Mesodermal cell (in vitro differentiated cells): ENCODE results near the gene PHKG1.
A peak's percentile ranks its signal among the peaks of the same experiment; 100 is the strongest.
"Not testable (repeated sequence)": the region's sequence is repeated elsewhere in the genome, so short reads cannot be mapped to it uniquely, and the experiment has no call there.

ENCODE experiments used
- H3K27ac ChIP-seq: 2 replicates; pipeline ENCODE4 v1.7.0; 2013; ENCODE audit warnings: mild to moderate bottlenecking, low read depth, low read length, moderate library complexity; ENCODE audit not compliant: severe bottlenecking
- H3K36me3 ChIP-seq: 2 replicates; pipeline ENCODE4 v1.7.1; 2013; ENCODE audit warnings: mild to moderate bottlenecking, low read length, moderate library complexity; ENCODE audit not compliant: control insufficient read depth, insufficient read depth
- H3K4me1 ChIP-seq: one replicate; pipeline ENCODE4 v1.7.1; 2013; ENCODE audit warnings: mild to moderate bottlenecking, low read length; ENCODE audit not compliant: insufficient read depth, control insufficient read depth, poor library complexity, severe bottlenecking
- H3K4me3 ChIP-seq: 2 replicates; pipeline ENCODE4 v1.7.0; 2013; ENCODE audit warnings: low read length, control low read depth, mild to moderate bottlenecking; ENCODE audit not compliant: insufficient read depth, poor library complexity, severe bottlenecking; ENCODE audit errors: extremely low read depth
- H3K9me3 ChIP-seq: 2 replicates; pipeline ENCODE4 v1.7.1; 2013; ENCODE audit warnings: mild to moderate bottlenecking, low read length, moderate library complexity; ENCODE audit not compliant: control insufficient read depth
- WGBS, 2 experiments: methylation state at CpG; one replicate each; pipeline ENCODE4 v1.1.5; 2013; ENCODE audit warnings: missing lambda C conversion rate in 2 of 2; ENCODE audit not compliant: insufficient coverage in 2 of 2; 5-methylcytosine and 5-hydroxymethylcytosine counted together

Gene PHKG1

DNA sequence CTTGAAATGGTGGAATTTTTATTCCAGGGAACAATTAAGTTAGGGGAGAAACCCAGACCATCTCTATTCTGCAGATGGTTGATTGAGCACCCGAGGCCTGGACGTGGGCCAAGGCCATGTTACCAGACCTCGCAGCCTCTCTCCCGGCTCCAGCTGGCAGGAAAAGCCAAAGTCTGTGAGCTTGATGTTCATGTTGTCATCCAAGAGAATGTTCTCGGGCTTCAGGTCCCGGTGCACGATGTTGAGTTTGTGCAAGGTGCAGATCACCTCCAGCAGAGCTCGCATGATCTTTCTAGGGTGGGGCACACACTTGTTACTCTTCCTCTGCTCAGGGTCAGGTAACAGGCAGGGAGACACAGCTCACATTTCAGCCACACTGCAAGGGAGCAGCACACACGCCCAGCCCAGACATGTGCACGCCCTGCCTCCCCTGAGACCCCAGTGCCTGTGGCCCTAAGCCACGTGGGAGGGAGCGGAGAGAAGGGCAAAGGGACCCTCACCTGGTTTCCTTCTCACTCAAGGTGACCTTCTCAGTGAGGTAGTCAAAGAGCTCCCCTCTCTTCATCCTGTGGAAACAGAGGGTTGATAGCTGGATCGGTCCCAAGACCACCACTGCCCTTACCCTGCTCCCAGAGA is 9.5 kb downstream of the PHKG1 start:
- Histone ChIP-seq H3K4me1 (no peaks in the 10 kb centered on the region), H3K27ac (no peak overlapping the region), H3K9me3 (no peaks in the 10 kb centered on the region), H3K4me3 (no peak overlapping the region), H3K36me3 (peaks cover 23% of the 10 kb centered on the region)
- WGBS, 2 experiments, result 97 to 98% methylated on average over 9 to 13 of the region's 13 CpGs

DNA sequence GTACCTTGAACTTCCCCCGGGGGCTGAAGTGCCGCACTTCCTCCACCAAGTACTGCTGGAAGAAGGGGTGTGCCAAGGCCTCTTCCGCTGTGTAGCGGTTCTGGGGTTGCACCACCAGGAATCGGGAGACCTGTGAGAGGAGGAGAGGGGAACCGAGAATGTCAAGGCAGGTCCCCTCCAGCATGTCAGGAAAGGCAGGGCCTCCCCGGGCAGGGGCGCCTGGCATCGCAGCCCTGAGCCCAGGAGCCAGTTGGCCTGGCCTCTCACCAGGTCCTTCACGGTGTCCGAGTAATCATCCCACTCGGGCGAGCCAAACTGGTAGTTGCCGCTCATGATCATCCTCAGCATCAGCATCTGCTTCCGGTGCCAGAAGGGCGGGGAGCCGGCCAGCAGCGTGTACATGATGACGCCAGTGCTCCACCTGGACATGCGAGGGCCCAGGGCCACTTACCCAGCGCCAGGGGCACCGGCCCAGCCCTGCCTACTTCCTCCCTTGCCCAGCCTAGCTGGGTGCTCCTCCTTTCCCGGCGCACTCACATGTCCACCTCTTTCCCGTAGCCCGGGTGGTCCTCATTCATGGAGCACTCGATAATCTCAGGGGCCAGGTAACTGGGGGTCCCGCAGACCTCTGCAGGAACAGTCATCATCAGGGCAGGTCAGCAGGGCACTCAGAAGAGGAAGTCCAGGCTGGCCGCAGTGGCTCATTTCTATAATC is 11.0 kb downstream of the PHKG1 start:
- H3K27ac ChIP-seq, result no peak overlapping the region
- WGBS, 2 experiments, result 97 to 98% methylated on average over 26 to 29 of the region's 29 CpGs
- H3K9me3 ChIP-seq, result no peaks in the 10 kb centered on the region
- no peaks in the 10 kb centered on the region for H3K4me1 ChIP-seq
- H3K36me3 ChIP-seq, result peaks cover 34% of the 10 kb centered on the region
- no peak overlapping the region for H3K4me3 ChIP-seq

DNA sequence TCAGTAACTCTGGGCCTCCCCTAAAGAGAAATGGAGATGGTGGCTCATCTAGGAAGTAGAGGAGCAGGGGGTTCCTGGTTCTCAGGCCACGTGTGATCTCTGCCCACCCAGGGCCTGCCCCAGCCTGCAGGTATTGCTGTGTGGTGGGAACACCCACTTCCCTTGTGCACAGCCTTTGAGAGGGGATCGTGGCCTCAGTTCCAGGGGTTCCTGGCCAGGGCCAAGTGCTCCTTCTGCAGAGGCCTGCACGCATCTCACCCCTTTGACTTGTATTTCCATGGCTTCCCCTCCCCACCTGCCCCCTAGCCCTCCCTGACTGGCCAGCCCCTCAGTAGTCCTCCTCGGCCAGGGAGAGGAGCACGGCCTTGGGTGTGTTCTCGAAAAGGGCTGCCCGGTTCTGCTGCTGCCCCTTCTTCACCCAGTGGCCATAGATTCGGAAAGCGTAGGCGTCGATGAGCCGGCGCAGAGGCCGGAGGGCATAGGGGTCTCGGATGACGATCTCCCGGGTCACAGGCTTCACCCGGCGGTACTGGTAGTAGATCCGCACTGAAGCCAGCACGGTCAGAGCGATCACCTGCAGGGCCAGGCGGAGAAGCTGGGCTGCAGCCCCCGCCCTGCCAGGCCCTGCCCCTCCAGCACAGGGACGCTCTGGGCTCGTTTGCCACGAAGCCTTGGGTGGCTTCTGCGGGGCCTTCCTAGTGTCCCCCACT is 11.9 kb downstream of the PHKG1 start:
- 92 to 94% methylated on average over 26 to 27 of the region's 28 CpGs for WGBS, 2 experiments

DNA sequence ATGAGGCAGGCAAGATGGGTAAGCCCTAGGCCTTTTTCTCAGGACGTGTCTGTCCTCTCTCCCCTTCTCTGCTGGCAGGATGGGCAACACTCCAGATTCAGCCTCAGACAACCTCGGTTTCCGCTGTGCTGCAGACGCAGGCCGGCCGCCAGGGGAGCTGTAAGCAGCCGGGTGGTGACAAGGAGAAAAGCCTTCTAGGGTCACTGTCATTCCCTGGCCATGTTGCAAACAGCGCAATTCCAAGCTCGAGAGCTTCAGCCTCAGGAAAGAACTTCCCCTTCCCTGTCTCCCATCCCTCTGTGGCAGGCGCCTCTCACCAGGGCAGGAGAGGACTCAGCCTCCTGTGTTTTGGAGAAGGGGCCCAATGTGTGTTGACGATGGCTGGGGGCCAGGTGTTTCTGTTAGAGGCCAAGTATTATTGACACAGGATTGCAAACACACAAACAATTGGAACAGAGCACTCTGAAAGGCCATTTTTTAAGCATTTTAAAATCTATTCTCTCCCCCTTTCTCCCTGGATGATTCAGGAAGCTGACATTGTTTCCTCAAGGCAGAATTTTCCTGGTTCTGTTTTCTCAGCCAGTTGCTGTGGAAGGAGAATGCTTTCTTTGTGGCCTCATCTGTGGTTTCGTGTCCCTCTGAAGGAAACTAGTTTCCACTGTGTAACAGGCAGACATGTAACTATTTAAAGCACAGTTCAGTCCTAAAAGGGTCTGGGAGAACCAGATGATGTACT is 13.1 kb downstream of the PHKG1 start:
- Histone ChIP-seq H3K4me1 (no peaks in the 10 kb centered on the region), H3K9me3 (no peaks in the 10 kb centered on the region), H3K4me3 (no peak overlapping the region), H3K36me3 (peaks cover 45% of the 10 kb centered on the region), H3K27ac (no peak overlapping the region)
- 79 to 91% methylated on average over 7 to 8 of the region's 12 CpGs for WGBS, 2 experiments

More for the DNA sequence above, 11.9 kb downstream of the PHKG1 start:
- not testable (repeated sequence) for H3K27ac ChIP-seq, H3K4me3 ChIP-seq, H3K4me1 ChIP-seq, H3K9me3 ChIP-seq
- peaks cover 41% of the 10 kb centered on the region for H3K36me3 ChIP-seq

DNA sequence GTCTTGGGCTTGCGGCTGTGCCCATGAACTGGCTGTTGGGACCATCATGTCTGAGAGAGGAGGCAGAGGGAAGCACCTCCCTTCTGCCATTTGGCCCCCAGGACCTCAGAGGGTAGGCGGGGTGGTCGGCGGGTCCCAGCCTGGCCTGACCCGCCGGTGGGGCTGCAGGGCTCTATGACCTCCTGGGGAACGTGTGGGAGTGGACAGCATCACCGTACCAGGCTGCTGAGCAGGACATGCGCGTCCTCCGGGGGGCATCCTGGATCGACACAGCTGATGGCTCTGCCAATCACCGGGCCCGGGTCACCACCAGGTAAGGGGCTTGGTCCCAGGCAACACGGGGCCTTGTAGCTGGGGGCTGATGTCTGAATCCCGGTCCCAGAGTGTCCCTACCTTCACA is 14.6 kb downstream of the PHKG1 start:
- H3K4me1 ChIP-seq, result no peaks in the 10 kb centered on the region
- H3K36me3 ChIP-seq, result peaks cover 47% of the 10 kb centered on the region
- H3K27ac ChIP-seq, result no peak overlapping the region
- no peak overlapping the region for H3K4me3 ChIP-seq
- no peaks in the 10 kb centered on the region for H3K9me3 ChIP-seq
- WGBS, 2 experiments, result 95 to 96% methylated on average over 12 to 13 of the region's 16 CpGs

DNA sequence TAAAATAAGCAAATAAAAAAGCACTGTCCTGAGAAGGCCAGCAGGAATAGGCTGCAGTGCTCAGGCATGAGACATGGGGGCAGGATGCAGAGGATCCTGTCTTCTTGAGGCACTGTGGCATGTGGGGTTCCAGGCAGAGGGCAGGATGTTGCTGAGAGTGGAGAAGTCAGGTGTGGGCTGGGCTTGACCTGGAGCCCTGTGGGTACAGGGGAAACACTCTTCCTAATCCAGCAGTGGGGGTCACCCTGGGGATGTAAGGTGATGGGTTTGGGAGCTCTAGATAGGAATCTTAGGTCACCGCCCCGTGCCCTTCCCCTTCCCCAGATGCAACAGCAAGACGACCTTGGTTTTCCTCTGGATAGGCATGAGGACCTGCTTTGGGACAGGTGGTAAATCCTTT is 15.1 kb downstream of the PHKG1 start:
- H3K27ac ChIP-seq, result no peak overlapping the region
- H3K9me3 ChIP-seq, result no peaks in the 10 kb centered on the region
- H3K4me3 ChIP-seq, result no peak overlapping the region
- H3K4me1 ChIP-seq, result no peaks in the 10 kb centered on the region
- WGBS, 2 experiments, result no CpG with 5 or more reads among the region's 3 CpGs
- peaks cover 52% of the 10 kb centered on the region for H3K36me3 ChIP-seq

DNA sequence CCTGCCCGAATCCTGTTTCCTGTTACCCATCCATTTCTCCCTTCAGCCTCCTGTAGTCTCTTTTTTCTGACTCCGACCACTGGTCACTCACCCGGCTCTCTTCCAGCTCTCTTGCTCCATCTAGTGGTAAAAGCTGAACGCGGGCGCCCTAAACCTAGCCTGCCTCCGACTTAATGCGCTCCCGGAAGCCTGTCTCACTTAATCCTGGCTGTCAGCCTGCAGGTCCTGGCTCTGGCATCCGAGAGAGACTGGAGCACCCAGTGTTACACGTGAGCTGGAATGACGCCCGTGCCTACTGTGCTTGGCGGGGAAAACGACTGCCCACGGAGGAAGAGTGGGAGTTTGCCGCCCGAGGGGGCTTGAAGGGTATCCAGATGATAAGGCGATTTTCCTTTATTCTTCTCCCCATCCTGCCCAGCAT is 18.4 kb downstream of the PHKG1 start:
- Histone ChIP-seq H3K9me3 (no peaks in the 10 kb centered on the region), H3K4me1 (no peaks in the 10 kb centered on the region), H3K27ac (no peak overlapping the region), H3K36me3 (peaks cover 63% of the 10 kb centered on the region), H3K4me3 (no peak overlapping the region)
- 28 to 41% methylated on average over 16 to 19 of the region's 19 CpGs for whole genome bisulfite sequencing, 2 experiments

DNA sequence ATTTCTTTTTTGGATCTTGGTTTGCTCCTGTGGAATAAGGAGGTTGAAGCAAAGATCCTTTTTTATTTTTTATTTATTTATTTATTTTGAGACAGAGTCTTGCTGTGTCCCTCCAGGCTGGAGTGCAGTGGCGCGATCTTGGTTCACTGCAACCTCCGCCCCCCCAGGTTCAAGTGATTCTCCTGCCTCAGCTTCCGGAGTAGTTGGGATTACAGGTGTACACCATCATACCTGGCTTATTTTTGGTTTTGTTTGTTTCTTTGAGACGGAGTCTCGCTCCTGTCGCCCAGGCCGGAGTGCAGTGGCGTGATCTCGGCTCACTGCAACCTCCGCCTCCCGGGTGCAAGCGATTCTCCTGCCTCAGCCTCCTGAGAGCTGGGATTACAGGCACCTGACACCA is 26.4 kb downstream of the PHKG1 start:
- 94 to 97% methylated on average over 12 to 13 of the region's 13 CpGs for WGBS, 2 experiments
- H3K27ac ChIP-seq, H3K9me3 ChIP-seq, H3K4me3 ChIP-seq: not testable (repeated sequence)
- Histone ChIP-seq H3K4me1 (peaks cover 17% of the 10 kb centered on the region), H3K36me3 (peaks cover 54% of the 10 kb centered on the region)

DNA sequence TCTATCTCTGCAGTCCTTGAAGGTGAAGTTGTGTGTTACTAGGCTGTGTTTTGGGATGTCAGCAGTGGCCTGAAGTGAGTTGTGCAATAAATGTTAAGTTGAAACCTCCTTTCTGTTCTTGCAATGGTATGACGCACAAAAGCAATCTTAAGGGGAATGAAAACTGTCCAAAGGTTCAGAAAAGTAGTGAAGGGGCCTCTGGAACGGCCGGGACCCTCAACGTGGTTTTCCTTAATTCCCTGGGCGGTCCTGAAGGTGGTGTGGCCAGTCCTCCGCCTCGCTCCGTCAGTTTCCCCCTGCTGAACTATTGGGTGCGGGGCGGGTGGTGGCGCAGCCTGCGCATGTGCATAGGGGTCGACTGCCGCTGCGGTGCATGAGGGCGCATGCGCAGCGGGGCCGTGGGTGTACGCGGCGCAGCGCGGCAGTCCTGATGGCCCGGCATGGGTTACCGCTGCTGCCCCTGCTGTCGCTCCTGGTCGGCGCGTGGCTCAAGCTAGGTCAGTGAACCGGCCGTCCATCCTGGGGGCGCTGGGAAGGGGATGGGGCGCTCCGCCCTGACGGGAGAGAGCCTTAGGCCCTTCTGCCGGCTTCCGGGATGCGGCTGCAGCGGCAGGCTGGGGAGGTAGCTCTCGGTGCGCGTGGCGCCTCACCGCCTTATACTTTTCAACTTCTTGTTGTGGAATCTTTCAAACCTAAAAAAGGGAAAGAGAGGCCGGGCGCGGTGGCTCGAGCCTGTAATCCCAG is 28.7 kb downstream of the PHKG1 start, which contains the start of gene SUMF2:
Gene SUMF2 (plus strand): TSS at position 405 of the 744 bp plus-strand sequence. CDS start 26 bp downstream, at position 431.
- Histone ChIP-seq H3K4me1 (peaks cover 37% of the 10 kb centered on the region), H3K27ac (peak within 1 kb of the TSS; percentile 88), H3K36me3 (peaks cover 53% of the 10 kb centered on the region), H3K4me3 (peak within 1 kb of the TSS; percentile 78), H3K9me3 (no peaks in the 10 kb centered on the region)
- WGBS, 2 experiments, result 2% methylated on average over 31 to 35 of the region's 49 CpGs

DNA sequence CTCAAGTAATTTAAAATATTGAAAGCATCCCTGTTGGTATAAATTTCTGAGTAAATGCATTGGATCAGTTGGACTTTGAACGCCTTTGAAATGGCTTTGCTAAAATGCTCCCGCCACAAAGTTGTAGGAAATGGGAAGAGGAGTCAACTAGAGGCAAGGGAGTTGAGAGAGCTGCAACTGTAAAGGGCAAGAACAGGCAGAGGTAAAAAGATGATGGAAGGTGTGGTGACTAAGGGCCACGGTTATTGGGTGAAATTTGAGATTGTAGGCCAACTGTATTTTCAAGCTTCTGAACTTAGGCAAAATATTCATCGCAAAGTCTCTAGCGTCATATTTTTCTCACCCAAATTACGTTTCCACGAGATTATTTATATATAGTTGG is 29.3 kb downstream of the PHKG1 start:
- H3K4me1 ChIP-seq, result peaks cover 39% of the 10 kb centered on the region
- 91 to 94% methylated on average over 3 of the region's 7 CpGs for WGBS, 2 experiments
- H3K27ac ChIP-seq, result peak overlapping the region; percentile 88
- H3K9me3 ChIP-seq, result no peaks in the 10 kb centered on the region
- H3K36me3 ChIP-seq, result peaks cover 53% of the 10 kb centered on the region
- H3K4me3 ChIP-seq, result no peak overlapping the region
